GM18520 (cell line): ENCODE results near the gene RBP7.
"Not testable (repeated sequence)": the region's sequence is repeated elsewhere in the genome, so short reads cannot be mapped to it uniquely, and the experiment has no call there.

ENCODE experiments used
- ATAC-seq: cut with Tn5 transposase; IDR thresholded peaks from one replicate; pipeline ENCODE4 v1.9.1; 2021; ENCODE audit not compliant: unreplicated experiment

The RBP7 gene

GRCh38 chr1:10028956-10029500 lies 32.0 kb downstream of the RBP7 start:
- ATAC-seq = not testable (repeated sequence)

DNA sequence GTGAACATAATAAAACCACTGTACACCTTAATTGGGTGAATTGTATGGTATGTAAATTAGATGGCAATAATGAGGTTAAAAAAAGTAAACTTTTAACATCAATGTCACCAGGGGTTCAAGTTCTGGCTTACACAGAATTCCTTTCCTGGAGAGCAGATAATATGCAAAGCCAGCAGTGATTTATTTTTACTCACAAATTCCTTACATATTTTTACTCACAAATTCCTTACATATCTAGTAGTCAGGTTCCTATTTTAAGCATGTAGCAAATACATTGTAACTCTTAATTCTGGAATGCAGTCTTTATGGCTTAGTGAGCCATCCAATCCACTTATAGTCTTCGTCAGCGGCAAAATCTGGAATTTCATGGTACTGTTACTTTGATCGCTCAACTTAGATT lies 34.4 kb downstream of the RBP7 start:
- ATAC-seq = no peak

GRCh38 chr1:10032590-10033358 lies 35.7 kb downstream of the RBP7 start, which contains the start of gene UBE4B:
Gene UBE4B (plus strand): TSS chr1:10032958. CDS start chr1:10033671, 713 bp downstream.
- ATAC-seq = peak; percentile 93

DNA sequence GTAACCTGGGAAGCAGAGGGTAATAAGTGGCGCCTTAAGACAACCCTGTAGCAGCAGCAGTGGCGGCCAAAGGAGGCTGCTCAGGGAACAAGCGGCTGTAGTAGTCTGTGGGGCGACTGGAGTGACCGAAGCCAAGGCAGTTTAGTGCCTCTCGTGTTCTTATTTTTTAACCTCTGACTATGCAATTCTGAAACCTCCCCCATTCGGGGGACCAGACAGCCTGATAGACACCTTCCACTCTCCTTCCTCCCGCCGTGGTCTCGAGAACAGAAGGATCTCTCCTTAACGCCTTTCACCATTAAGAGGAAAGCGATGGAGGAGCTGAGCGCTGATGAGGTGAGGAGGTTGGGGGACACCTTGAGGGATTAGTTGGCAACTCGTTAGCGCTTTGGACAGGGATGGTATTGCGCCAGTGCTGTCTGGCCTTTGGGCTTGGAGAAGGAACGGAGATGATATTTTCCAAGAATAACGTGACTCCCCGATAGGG lies 36.4 kb downstream of the RBP7 start:
- no peak for ATAC-seq

DNA sequence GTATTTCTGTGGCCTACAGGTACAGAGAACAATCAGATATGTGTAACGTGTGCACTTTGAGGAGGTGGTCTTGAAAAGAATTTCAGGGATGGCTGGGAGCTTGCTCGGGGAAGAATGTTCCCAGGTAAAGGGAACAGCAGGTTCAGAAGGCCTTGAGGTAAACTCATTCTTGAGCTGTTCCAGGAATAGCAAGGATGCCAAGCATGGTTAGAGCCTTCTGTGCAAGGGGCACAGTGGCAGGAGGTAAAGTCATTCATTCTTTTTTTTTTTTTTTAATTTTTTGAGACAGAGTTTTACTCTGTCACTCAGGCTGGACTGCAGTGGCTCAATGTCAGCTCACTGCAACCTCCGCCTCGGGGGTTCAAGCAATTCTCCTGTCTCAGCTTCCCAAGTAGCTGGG lies 45.7 kb downstream of the RBP7 start:
- no peak for ATAC-seq

DNA sequence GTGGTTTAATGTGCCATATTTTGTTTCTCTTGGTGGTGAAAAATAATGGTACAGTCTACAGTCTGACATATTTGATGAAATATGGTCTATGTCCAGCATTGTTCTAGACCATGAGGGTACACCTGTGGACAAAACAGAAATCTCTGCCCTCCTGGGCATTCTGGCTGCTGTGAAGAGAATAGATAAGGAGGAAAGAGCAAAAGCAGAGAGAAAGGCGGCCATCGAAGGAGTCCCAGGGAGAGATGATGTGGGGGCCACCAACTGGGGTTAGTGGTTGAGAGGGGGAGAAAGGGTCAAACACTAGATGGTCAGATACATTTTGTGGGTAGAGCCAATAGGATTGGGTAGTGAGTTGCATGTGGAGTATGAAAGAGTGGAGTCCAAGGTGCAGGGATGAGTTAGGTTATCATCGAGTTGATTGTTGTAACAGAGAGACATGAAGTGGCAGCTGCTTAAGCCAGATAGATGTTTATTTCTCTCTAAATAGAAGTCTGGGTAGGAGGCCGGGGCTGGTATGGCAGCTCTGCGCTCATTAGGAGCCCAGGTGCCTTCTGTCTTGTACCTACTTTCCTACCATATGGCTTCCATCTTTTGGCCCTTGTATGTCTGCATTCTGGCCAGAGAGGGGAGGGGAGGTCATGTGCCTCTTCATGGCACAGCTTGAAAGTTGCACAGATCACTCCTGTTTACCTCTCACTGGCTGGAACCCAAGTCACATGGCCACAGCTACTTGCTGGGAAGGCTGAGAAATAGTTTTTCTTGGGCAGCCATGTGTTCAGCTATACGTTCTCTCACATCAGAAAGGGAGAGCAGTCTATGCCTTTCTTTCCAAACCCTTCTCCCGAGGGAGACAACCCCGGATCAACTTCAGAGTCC lies 48.7 kb downstream of the RBP7 start:
- ATAC-seq = no peak

- no peak for ATAC-seq
These were observed 49.5 kb downstream of the RBP7 start for GRCh38 chr1:10046356-10047085.

- ATAC-seq = no peak
These were observed 51.6 kb downstream of the RBP7 start for GRCh38 chr1:10048601-10049000.

- no peak for ATAC-seq
These were observed 53.6 kb downstream of the RBP7 start for GRCh38 chr1:10050611-10051010.

GRCh38 chr1:10051656-10052055 lies 54.6 kb downstream of the RBP7 start:
- no peak for ATAC-seq

DNA sequence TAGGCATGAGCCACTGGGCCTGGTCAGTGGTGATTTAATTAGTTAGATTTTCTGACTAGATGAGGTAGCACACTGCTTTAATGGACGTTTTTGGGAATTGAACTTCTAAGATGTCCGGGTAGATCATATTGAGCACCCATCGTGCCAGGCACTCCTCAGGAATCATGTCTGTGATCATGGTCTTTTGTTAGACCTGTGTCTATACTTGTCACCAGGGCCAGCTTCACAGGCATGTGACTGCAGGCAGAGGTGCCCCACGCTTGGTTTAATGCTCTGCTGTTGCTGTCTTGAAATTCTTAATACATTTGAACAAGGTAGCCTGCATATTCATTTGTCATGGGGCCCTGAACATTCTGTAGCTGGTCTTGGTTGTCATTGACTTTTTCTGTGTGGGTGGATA lies 55.3 kb downstream of the RBP7 start:
- ATAC-seq = no peak

DNA sequence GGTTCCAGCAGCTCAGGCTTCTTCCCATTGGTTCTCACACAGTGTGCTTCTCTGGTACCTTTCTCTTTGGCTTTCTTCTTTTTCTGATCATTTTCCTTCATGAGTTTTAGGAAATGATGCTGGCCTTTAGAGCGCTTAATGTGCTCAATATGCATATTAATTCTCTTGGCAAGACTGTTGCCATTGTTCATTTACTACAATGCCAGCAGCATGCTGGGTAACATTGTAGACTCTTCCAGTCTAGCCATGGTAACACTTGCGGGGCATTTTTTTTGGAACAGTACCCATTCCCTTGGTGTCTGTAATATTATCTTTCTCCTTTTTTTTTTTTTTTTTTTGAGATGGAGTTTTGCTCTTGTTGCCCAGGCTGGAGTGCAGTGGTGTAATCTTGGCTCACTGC lies 57.4 kb downstream of the RBP7 start:
- no peak for ATAC-seq

GRCh38 chr1:10056599-10056987 lies 59.6 kb downstream of the RBP7 start:
- ATAC-seq = no peak

DNA sequence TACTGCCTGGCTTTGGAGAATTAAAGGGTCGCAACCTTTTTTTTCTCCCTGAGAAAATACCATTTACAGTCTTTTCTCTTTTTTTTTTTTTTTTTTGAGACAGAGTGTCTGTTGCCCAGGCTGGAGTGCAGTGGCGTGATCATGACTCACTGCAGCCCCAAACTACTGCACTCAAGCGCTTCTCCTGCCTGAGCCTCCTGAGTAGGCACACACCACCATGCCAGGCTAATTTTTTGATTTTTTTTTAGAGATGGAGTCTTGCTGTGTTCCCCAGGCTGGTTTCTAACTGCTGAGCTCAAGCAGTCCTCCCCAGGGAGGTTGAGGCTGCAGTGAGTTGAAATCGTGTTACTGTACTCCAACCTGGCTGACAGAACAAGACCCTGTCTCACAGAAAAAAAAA lies 60.3 kb downstream of the RBP7 start:
- ATAC-seq = no peak

GRCh38 chr1:10057796-10058195 lies 60.8 kb downstream of the RBP7 start:
- ATAC-seq = no peak

DNA sequence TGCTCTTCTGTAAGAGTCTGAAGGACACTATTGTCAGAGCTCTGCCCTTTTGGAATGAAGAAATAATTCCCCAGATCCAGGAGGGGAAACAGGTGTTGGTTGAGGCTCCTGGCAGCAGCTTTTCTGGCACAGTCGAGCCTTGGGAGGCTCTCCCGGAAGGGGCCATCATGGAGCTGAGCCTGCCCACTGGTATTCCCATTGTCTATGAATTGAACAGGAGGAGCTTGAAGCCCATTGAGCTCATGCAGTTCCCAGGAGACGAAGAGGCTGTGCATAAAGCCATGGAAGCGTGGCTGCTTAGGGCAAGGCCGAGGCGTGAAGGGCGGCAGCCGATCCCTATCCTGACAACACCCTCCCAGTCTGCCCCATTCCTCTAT lies 62.3 kb downstream of the RBP7 start:
- no peak for ATAC-seq

DNA sequence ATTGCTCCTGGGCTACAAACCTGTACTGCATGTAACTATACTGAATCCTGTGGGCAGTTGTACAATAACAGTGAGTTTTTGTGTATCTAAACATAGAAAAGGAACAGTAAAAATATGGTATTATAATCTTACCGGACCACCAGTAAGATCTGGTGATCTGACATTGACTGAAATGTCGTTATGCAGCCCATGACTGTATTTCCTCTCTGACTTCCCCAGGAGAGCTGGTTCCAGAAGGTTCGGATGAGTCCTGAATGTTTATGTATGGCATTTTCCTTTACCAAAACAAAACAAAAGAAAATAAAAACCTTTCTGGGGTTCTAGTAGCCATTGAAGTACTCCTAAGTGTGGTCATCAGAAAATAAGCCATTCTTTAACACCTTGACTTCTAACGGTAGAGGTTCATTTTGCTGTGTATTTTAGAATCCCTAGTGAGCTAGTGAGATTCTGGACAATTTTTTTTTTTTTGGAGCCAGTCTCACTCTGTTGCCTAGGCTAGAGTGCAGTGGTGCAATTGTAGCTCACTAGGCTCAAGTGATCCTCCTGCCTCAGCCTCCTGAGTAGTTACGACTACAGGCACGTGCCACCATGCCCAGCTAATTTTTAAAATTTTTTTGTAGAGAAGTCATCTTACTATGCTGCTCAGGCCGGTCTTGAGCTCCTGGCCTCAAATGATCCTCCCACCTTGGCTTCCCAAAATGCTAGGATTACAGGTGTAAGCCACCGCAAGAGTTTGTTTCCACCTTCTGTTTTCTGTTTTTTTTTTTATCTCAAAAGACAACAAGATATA lies 63.5 kb downstream of the RBP7 start:
- no peak for ATAC-seq

GRCh38 chr1:10061276-10061675 lies 64.2 kb downstream of the RBP7 start:
- ATAC-seq = no peak

DNA sequence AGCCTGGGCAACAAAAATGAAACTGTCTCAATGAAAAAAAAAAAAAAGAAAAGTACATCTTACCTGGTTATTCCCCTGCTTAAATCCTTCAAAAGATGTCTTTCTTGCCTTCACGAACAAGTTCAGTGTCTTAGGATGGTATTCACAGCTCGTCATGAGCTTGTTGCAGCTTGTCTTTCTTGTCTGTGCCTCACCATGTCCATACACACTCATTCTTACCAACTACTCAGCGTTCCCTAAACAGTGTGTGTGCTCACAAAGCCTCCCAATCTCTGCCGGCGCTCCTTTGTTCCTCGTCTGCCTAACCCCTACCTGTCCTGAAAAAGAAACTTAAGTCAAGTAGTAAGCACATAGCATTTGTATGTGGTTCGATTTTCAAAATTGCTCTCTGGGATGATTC lies 66.8 kb downstream of the RBP7 start:
- no peak for ATAC-seq
